Tibial nerve (tissue), 4 donors: ENCODE data around the gene GPR146.

ENCODE experiments used
- EP300 ChIP-seq, 2 donors: sonication (generic); formaldehyde crosslinking; IDR thresholded peaks; one replicate each; pipeline ENCODE4 v1.6.1; 2017; ENCODE audit warnings: antibody characterized with exemption in 2 of 2, mild to moderate bottlenecking in 1 of 2
- POLR2A ChIP-seq, 2 donors: fragments of 450-650 bp; IDR thresholded peaks; one replicate each; pipeline ENCODE4 v1.6.1; 2017; ENCODE audit warnings: antibody characterized with exemption in 2 of 2, mild to moderate bottlenecking in 2 of 2, moderate library complexity in 2 of 2
- TF ChIP-seq, protein P1 (sequence below), 5 experiments: fragments of 200-600 bp in 3 of 5; fragments of 450-650 bp in 2 of 5; sonication (generic) in 3 of 5; IDR thresholded peaks; one replicate each; pipeline ENCODE4 v1.5.1; 2016 to 2019; ENCODE audit warnings: antibody characterized with exemption in 5 of 5, mild to moderate bottlenecking in 3 of 5, moderate library complexity in 2 of 5

DNA sequence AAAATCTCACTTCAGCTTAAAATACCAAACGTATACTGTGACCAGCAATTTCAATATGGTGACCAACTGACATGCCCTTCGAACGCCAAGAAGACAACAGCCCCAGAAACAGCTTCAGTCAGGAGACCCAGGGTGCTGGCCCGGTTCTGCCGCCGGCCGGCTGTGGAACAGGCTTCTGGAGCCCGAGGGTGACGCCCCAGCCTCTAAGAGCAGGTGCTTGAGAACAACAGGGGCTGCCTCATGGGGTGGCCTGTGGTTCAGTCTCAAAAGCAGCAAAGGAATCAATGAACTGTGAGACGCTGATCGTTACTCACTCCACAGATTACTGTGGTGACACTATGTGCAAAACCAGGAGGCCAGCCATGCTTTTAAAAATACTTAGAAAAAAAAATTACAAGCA, 60.8 kb downstream of the GPR146 start:
- TF ChIP-seq, protein P1, sequence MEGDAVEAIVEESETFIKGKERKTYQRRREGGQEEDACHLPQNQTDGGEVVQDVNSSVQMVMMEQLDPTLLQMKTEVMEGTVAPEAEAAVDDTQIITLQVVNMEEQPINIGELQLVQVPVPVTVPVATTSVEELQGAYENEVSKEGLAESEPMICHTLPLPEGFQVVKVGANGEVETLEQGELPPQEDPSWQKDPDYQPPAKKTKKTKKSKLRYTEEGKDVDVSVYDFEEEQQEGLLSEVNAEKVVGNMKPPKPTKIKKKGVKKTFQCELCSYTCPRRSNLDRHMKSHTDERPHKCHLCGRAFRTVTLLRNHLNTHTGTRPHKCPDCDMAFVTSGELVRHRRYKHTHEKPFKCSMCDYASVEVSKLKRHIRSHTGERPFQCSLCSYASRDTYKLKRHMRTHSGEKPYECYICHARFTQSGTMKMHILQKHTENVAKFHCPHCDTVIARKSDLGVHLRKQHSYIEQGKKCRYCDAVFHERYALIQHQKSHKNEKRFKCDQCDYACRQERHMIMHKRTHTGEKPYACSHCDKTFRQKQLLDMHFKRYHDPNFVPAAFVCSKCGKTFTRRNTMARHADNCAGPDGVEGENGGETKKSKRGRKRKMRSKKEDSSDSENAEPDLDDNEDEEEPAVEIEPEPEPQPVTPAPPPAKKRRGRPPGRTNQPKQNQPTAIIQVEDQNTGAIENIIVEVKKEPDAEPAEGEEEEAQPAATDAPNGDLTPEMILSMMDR (IDR thresholded peaks at IDR 0.05), result no peak
- TF ChIP-seq EP300 (IDR thresholded peaks at IDR 0.05) (no peak), POLR2A (IDR thresholded peaks at IDR 0.05) (no peak)
